Caco-2 (cell line): Measurements from ENCODE around the gene GEMIN5. TPM values are rescaled to one million over a fixed set of nuclear protein-coding genes. Genes with fewer than 3 reads are reported as not detected.
A peak's percentile ranks its signal among the peaks of the same experiment; 100 is the strongest.

Source experiments
- BruUV-seq: library from RNA; stranded (reverse); fragments of 400-500 nt; replicated peaks from 2 replicates; lab custom pipeline; 2021; lab: Mats Ljungman, UMichigan
- CTCF ChIA-PET: fragments of 300-600 bp; sonication (Branson Sonifier 250); formaldehyde crosslinking; loops from one replicate; lab custom pipeline; 2022; ENCODE audit warnings: antibody characterized with exemption; lab: Charles Lee
- POLR2A ChIA-PET: fragments of 300-600 bp; sonication (Branson Sonifier 250); formaldehyde crosslinking; loops from one replicate; lab custom pipeline; 2022; ENCODE audit warnings: antibody characterized with exemption; lab: Charles Lee
- DNase-seq, 2 experiments: peaks; one replicate each; pipeline versions ENCODE4 v3.0.0 to v3.0.0-alpha.2; 2020 to 2022
- H3K27me3 ChIP-seq: replicated peaks from 2 replicates; pipeline ENCODE4 v1.6.0; 2011; ENCODE audit warnings: low read length; ENCODE audit not compliant: control insufficient read depth, insufficient read depth
- H3K36me3 ChIP-seq: 2 replicates; pipeline ENCODE4 v1.5.1; 2011; ENCODE audit warnings: low read length; ENCODE audit not compliant: control insufficient read depth, insufficient read depth
- H3K4me1 ChIP-seq: fragments of 250-450 bp; sonication (Bioruptor Pico); 2 replicates; pipeline ENCODE4 v1.5.1; 2020; ENCODE audit warnings: mild to moderate bottlenecking
- H3K4me3 ChIP-seq: 2 replicates; pipeline ENCODE4 v1.5.1; 2011; ENCODE audit warnings: low read depth, mild to moderate bottlenecking, control low read depth, low read length
- H3K9me3 ChIP-seq: fragments of 250-450 bp; sonication (Bioruptor Pico); 2 replicates; pipeline ENCODE4 v1.5.1; 2020; ENCODE audit warnings: mild to moderate bottlenecking, moderate library complexity
- H3K27ac Mint-ChIP-seq: one replicate; pipeline ENCODE4 v1.8.0; 2022; ENCODE audit warnings: mixed read lengths; ENCODE audit not compliant: unreplicated experiment
- H3K27me3 Mint-ChIP-seq: one replicate; pipeline ENCODE4 v1.8.0; 2022; ENCODE audit warnings: mixed read lengths; ENCODE audit not compliant: insufficient read depth, unreplicated experiment
- H3K36me3 Mint-ChIP-seq: one replicate; pipeline ENCODE4 v1.8.0; 2022; ENCODE audit warnings: mild to moderate bottlenecking, mixed read lengths; ENCODE audit not compliant: insufficient read depth, unreplicated experiment
- H3K4me1 Mint-ChIP-seq: one replicate; pipeline ENCODE4 v1.8.0; 2022; ENCODE audit warnings: low read depth, mixed read lengths; ENCODE audit not compliant: unreplicated experiment
- H3K4me3 Mint-ChIP-seq: one replicate; pipeline ENCODE4 v1.8.0; 2022; ENCODE audit warnings: mild to moderate bottlenecking, moderate library complexity, mixed read lengths; ENCODE audit not compliant: unreplicated experiment
- H3K9me3 Mint-ChIP-seq: one replicate; pipeline ENCODE4 v1.8.0; 2022; ENCODE audit warnings: mixed read lengths; ENCODE audit not compliant: unreplicated experiment
- CTCF ChIP-seq, 2 experiments: fragments of 200-600 bp in 1 of 2; IDR thresholded peaks; 1 replicate in 1 of 2; 2 replicates in 1 of 2; pipeline versions ENCODE4 v1.5.1 to v1.8.0; 2011 to 2022; ENCODE audit warnings: antibody characterized with exemption in 1 of 2, control low read depth in 1 of 2, inconsistent platforms in 1 of 2, low read depth in 1 of 2, low read length in 1 of 2, mild to moderate bottlenecking in 1 of 2, moderate library complexity in 1 of 2; ENCODE audit not compliant: insufficient read depth in 1 of 2, severe bottlenecking in 1 of 2, unreplicated experiment in 1 of 2
- intact Hi-C: fragments of 100-400 bp; cut with micrococcal nuclease; formaldehyde crosslinking; loops from one replicate; pipeline ENCODE4 v1.10.0; 2022; ENCODE audit not compliant: unreplicated experiment
- total RNA-seq: library from RNA; stranded (reverse); gene quantifications from 2 replicates; pipeline ENCODE4 v1.2.3, GENCODE V29; 2022

GEMIN5 gene
- total RNA-seq, 1 experiment from 2014 or later, result 20.7 TPM

DNA sequence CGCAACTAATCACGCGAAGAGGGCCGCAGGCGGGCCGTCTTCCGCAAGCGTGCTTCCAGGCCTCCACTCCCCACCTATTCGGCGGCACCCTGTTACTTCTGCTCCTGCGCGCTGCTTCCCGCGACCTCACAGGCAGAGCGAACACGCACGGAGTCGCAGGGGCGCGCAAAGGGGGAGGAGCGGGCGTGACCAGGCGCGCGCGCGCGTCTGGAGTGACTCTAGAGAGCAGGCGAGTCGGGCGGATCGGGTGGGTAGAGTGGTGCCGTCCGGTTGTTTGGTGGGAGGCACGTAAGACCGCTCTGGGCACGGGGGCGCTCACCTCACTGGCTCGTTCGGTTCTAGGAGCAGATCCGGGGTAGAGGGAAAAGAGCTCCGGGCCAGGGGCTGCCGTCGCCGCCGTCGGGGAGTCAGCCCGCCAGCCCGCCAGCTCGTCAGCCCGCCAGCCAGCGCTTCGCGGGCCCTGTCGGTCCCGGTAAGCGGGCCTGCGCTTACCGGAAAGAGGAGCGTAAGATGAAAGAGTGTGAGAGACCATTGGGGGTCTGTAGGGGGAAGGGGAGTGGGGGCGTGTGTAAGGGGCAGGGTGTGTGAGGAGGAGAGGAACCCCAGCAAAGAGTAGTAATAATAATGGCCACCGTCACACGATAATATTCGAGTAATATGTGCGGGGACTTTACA lies 79.6 kb downstream of the GEMIN5 start, which contains the start of gene CNOT8:
TSS of gene CNOT8 (plus strand) at position 331 of the 675 bp plus-strand sequence. CDS start 4,652 bp downstream, outside the sequence.
- Mint-ChIP-seq H3K9me3 (no peaks in the 10 kb centered on the region), H3K27me3 (no peaks in the 10 kb centered on the region), H3K36me3 (peaks cover 25% of the 10 kb centered on the region), H3K4me1 (peaks cover 12% of the 10 kb centered on the region), H3K4me3 (peak within 1 kb of the TSS; percentile 94), H3K27ac (peak within 1 kb of the TSS; percentile 95)
- POLR2A ChIA-PET, result interaction anchor here (0.5 to 1.1 kb wide), 6 partner anchors 15 to 230 kb away, joined by 3 to 9 read pairs (median 4); no protein-coding TSS in a partner anchor
- Histone ChIP-seq H3K4me3 (peak within 1 kb of the TSS; percentile 51), H3K4me1 (peaks cover 7% of the 10 kb centered on the region), H3K9me3 (no peaks in the 10 kb centered on the region), H3K27me3 (no peaks in the 10 kb centered on the region), H3K36me3 (0 out of 2 replicates have a peak, but pooled peaks cover 3% of the 10 kb centered on the region)
- TF ChIP-seq CTCF (IDR thresholded peaks at IDR 0.05; ENCODE audit: insufficient read depth in 1 of 2, low read depth in 1 of 2, low read length in 1 of 2, severe bottlenecking in 1 of 2, unreplicated experiment in 1 of 2), result no peak
- CTCF ChIA-PET, result interaction anchor here (0.7 to 2.6 kb wide), 3 partner anchors 10 to 211 kb away, joined by 3 to 7 read pairs (median 3); no protein-coding TSS in a partner anchor
- intact Hi-C loops, result loop anchor here (1.0 to 5.0 kb wide), 5 partner anchors 15 to 212 kb away; partner anchors contain the start of gene LARP1
- no TSS peak for BruUV-seq
- DNase-seq, result peak; percentile 98 to 99

GRCh38 chr5:154857530-154858296 lies 80.3 kb downstream of the GEMIN5 start:
- Histone ChIP-seq H3K9me3 (no peaks in the 10 kb centered on the region), H3K4me1 (peaks cover 7% of the 10 kb centered on the region), H3K4me3 (peak overlapping the region; percentile 51), H3K36me3 (no peaks in the 10 kb centered on the region), H3K27me3 (no peaks in the 10 kb centered on the region)
- Mint-ChIP-seq H3K4me3 (peak overlapping the region; percentile 94), H3K4me1 (peaks cover 12% of the 10 kb centered on the region), H3K9me3 (no peaks in the 10 kb centered on the region), H3K36me3 (peaks cover 22% of the 10 kb centered on the region), H3K27me3 (no peaks in the 10 kb centered on the region), H3K27ac (peak overlapping the region; percentile 95)
- BruUV-seq, result TSS peak; percentile 73
- ChIA-PET POLR2A (interaction anchor here (1.0 to 1.6 kb wide), 5 partner anchors 15 to 211 kb away, joined by 3 to 9 read pairs (median 7); no protein-coding TSS in a partner anchor), CTCF (interaction anchor here (0.5 to 2.6 kb wide), 4 partner anchors 11 to 210 kb away, joined by 3 to 7 read pairs (median 4); no protein-coding TSS in a partner anchor)
- peak; percentile 93 to 95 for DNase-seq
- TF ChIP-seq CTCF (IDR thresholded peaks at IDR 0.05; ENCODE audit: insufficient read depth in 1 of 2, low read depth in 1 of 2, low read length in 1 of 2, severe bottlenecking in 1 of 2, unreplicated experiment in 1 of 2), result peak in 1 of 2 experiments; percentile 29
- intact Hi-C loops, result loop anchor here (1.0 to 5.0 kb wide), 6 partner anchors 14 to 211 kb away; partner anchors contain the start of genes GEMIN5 and LARP1

- no peak for DNase-seq
- no TSS peak for BruUV-seq
- intact Hi-C loops, result no loop called here
- Mint-ChIP-seq H3K27me3 (no peaks in the 10 kb centered on the region), H3K9me3 (no peaks in the 10 kb centered on the region), H3K4me1 (no peaks in the 10 kb centered on the region), H3K27ac (no peak overlapping the region), H3K4me3 (no peak overlapping the region), H3K36me3 (no peaks in the 10 kb centered on the region)
- Histone ChIP-seq H3K4me3 (no peak overlapping the region), H3K27me3 (no peaks in the 10 kb centered on the region), H3K36me3 (no peaks in the 10 kb centered on the region), H3K4me1 (no peaks in the 10 kb centered on the region), H3K9me3 (no peaks in the 10 kb centered on the region)
- TF ChIP-seq CTCF (IDR thresholded peaks at IDR 0.05; ENCODE audit: insufficient read depth in 1 of 2, low read depth in 1 of 2, low read length in 1 of 2, severe bottlenecking in 1 of 2, unreplicated experiment in 1 of 2), result no peak
- CTCF ChIA-PET, result no interaction called here
- POLR2A ChIA-PET, result no interaction called here
Observed at GRCh38 chr5:154851351-154851750, 86.7 kb downstream of the GEMIN5 start.
